ENCODE results near the gene FYTTD1.

The FYTTD1 gene

GRCh38 chr3:197737749-197738462, 11.8 kb upstream of the FYTTD1 start:
- no peak for DNase-seq

GRCh38 chr3:197742787-197743186, 6.9 kb upstream of the FYTTD1 start:
- no peak for DNase-seq

- peak; percentile 42 for DNase-seq
These were observed 3.5 kb upstream of the FYTTD1 start for GRCh38 chr3:197746209-197746608.

GRCh38 chr3:197746801-197747237, 2.9 kb upstream of the FYTTD1 start:
- peak; percentile 35 for DNase-seq

GRCh38 chr3:197748597-197749314, 927 bp upstream of the FYTTD1 start:
- DNase-seq, result no peak

- no peak for DNase-seq
These were observed 425 bp upstream of the FYTTD1 start for GRCh38 chr3:197749315-197749600.

GRCh38 chr3:197750396-197750831, 731 bp downstream of the FYTTD1 start:
- DNase-seq, result no peak

- no peak for DNase-seq
These were observed 1.4 kb downstream of the FYTTD1 start for GRCh38 chr3:197750858-197751737.

GRCh38 chr3:197752107-197752506, 2.4 kb downstream of the FYTTD1 start:
- DNase-seq, result no peak

DNA sequence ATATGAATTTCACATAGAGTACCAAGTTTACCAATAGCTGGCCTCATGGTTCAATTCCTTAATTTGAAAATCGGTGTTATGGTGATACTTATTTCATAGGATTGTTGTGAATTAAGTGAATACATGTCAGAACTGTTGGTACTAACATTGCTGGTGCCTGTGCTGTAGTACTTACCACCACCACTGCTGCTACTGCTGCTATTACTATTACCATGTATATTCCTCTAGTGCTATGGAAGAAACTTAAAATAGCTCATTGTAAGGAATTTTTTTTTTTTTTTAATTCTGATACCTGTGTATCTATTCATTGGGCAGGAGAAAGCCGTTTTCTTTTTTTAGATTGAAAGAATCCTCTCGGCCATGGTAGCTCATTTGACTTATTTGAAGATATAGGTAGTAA, 3.6 kb downstream of the FYTTD1 start:
- no peak for DNase-seq

- DNase-seq, result no peak
These were observed 7.0 kb downstream of the FYTTD1 start for GRCh38 chr3:197756704-197757103.

- DNase-seq, result no peak
These were observed 8.8 kb downstream of the FYTTD1 start for GRCh38 chr3:197758512-197758911.

- no peak for DNase-seq
These were observed 12.1 kb downstream of the FYTTD1 start for GRCh38 chr3:197761784-197762183.

GRCh38 chr3:197775317-197775716, 25.6 kb downstream of the FYTTD1 start:
- no peak for DNase-seq

DNA sequence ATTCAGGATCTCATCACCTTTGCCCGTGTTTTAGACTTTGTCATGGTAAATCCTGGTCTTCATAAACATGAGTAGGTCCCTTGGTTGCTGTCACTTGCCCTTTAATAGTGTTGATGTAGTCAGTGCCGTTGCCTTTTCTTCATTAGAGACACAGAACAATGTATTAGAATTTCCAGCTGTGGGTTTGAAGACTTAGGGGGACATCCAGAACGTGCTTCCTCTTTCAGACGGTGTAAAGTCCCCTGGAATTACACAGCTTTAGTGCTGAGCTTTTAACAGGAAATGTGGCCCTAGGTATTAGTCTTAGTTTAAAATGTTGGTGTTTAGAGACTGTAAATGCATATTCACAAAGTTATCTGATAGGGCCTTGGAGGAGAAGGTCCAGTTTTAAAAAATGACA, 32.5 kb downstream of the FYTTD1 start:
- no peak for DNase-seq

DNA sequence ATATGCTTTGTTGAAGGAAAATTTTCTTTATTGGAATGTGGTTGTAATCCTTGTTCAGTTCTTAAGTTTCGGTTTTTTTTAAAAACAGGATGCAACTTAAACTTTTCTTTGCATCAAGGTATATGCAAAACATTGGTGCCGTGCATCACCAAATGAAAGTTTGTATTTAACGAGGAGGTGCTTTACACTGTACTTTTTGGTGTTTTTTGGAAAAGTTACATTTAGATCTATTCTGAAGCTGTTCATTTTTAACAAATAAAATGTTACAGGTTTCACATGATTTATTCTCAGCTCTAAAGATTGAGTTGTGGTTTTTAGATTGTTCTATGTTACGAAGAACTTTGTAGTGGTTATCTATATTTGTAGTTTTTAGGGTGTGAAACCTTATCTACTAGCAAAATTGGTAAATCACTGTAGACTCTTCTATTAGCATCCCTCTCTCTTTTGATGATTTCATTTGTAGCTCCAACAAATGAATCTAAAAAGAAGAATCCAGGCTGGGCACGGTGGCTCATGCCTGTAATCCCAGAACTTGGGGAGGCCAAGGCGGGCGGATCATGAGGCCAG, 34.4 kb downstream of the FYTTD1 start:
- no peak for DNase-seq

GRCh38 chr3:197787412-197787811, 37.7 kb downstream of the FYTTD1 start:
- no peak for DNase-seq

GRCh38 chr3:197789309-197789708, 39.6 kb downstream of the FYTTD1 start:
- no peak for DNase-seq

GRCh38 chr3:197790033-197790432, 40.4 kb downstream of the FYTTD1 start:
- DNase-seq, result no peak

DNA sequence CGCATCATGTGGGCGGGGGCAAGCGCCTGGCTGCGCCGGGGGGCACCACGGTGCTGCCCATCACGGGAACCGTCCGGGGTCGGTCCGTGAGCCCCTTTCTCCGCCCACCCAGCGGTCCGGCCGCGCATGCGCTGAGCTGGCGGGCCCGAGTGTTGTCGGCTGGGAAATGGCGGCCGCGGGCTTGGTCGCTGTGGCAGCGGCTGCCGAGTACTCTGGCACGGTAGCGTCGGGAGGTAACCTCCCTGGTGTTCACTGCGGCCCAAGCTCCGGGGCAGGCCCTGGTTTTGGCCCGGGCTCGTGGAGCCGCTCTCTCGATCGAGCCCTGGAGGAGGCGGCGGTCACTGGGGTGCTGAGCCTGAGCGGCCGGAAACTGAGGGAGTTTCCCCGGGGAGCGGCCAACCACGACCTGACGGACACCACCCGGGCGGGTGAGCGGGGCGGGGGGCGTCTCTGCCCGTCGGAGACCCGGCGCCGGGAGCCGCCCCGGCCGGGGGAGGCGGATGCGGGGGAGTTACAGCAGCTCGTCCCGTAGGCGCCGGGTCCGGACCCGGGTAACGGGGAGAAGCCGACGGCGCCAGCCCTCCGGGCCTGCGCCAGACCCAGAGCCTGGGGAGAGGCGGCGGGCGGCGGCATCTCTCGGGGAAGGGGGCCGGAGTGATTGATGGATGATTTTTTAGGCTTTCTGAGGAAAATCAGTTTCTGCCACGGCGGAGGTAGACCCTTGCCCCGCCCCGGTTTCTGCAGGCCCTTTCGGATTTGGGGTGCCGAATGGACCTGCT, 41.6 kb downstream of the FYTTD1 start, which contains the start of gene LRCH3:
TSS of gene LRCH3 (plus strand) at position 142 of the 779 bp plus-strand sequence. CDS start at position 167, 25 bp downstream.
- peak; percentile 70 for DNase-seq

GRCh38 chr3:197791892-197792647, 42.4 kb downstream of the FYTTD1 start:
- no peak for DNase-seq

DNA sequence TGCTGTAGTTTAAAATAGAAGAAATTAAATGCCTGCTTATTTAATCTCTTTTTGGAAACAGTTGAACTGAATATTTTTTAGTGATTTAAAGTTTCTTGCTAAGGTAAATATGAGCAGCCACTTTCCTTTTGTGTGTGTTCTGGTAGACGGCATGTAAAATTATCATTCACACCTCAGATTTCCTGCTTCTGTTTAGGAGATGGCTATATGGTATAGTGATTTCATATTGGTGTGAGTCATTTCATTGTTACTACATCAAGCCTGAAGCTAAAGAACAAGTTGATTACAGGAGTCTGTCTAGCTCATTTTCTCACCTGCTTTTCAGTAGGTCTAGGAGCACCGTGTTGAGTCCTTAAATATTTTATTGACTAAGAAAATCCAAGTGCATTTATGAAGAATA, 43.6 kb downstream of the FYTTD1 start:
- DNase-seq, result peak; percentile 73

Measured in NCI-H226 (cell line).